GM12891 (cell line): ENCODE data around the gene SLC17A5.
"Not testable (repeated sequence)": the region's sequence is repeated elsewhere in the genome, so short reads cannot be mapped to it uniquely, and the experiment has no call there.

Source experiments
- DNase-seq: peaks from one replicate; pipeline ENCODE4 v3.0.0; 2011; ENCODE audit warnings: low spot score; ENCODE audit not compliant: insufficient read length
- FAIRE-seq: peaks from 2 replicates; lab custom pipeline; 2011; peaks lifted over from hg19 to GRCh38; lab: Jason Lieb, UNC
- PAX5 ChIP-seq: IDR thresholded peaks from 2 replicates; pipeline ENCODE4 v1.6.1; 2011; ENCODE audit warnings: low read length, moderate library complexity, mild to moderate bottlenecking; ENCODE audit not compliant: insufficient read depth, severe bottlenecking
- POLR2A ChIP-seq: IDR thresholded peaks from 2 replicates; pipeline ENCODE4 v1.6.1; 2011; ENCODE audit warnings: low read depth, low read length, control low read depth
- POLR2AphosphoS5 ChIP-seq: IDR thresholded peaks from 2 replicates; pipeline ENCODE4 v1.6.1; 2011; ENCODE audit warnings: low read depth, low read length, control low read depth
- POU2F2 ChIP-seq: IDR thresholded peaks from 2 replicates; pipeline ENCODE4 v1.6.1; 2011; ENCODE audit warnings: low read depth, mild to moderate bottlenecking, control low read depth, low read length, moderate library complexity
- SPI1 ChIP-seq: IDR thresholded peaks from 2 replicates; pipeline ENCODE4 v1.6.1; 2011; ENCODE audit warnings: low read depth, low read length, control low read depth
- TAF1 ChIP-seq: IDR thresholded peaks from 2 replicates; pipeline ENCODE4 v1.6.1; 2011; ENCODE audit warnings: low read depth, low read length, control low read depth

The SLC17A5 gene

GRCh38 chr6:73604020-73604419 is 49.8 kb downstream of the SLC17A5 start:
- DNase-seq (no peak), FAIRE-seq (peak; percentile 26)
- no peak for TF ChIP-seq POLR2AphosphoS5
- no peak for TF ChIP-seq SPI1
- TF ChIP-seq POLR2A = no peak
- TF ChIP-seq PAX5 = no peak
- no peak for TF ChIP-seq POU2F2

DNA sequence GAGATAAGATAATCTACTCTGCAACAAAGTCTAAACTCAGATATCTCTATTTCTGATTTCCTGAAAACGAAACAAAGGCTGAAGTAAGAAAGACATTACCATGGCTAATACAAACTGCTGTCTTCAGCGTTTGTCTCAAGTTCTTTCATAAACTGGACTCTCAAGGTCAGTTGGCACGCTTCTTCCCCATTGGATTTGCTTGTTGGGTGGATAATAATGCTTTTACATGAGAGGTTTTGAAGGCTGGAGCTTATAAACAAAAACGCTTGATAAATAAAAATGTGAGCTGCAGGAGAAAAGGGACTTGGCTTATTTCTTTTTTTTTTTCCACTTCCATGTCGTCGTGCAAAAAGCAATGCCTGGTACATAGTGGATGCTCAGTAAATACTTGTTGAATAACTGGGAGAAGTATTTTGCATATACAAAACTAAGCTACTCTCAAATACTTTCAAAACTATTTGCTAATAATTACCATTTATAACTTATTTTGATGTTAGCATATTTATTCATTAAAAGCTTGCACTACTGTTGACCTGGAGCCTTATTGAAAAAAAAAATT is 67.3 kb downstream of the SLC17A5 start:
- TF ChIP-seq PAX5 (no peak), POLR2AphosphoS5 (no peak), TAF1 (no peak)
- DNase-seq (no peak), FAIRE-seq (no peak)

- TF ChIP-seq POLR2AphosphoS5 (no peak), TAF1 (peak; percentile 55; the same call in 1 of the 2 replicates), SPI1 (peak; percentile 39; the same call in 1 of the 2 replicates), POLR2A (peak; percentile 56)
- FAIRE-seq = peak; percentile 83
- no peak for DNase-seq
These were observed 68.0 kb downstream of the SLC17A5 start for GRCh38 chr6:73585566-73586415.

GRCh38 chr6:73581293-73581692 is 72.5 kb downstream of the SLC17A5 start:
- TF ChIP-seq POLR2AphosphoS5 (no peak), TAF1 (no peak), SPI1 (no peak), PAX5 (no peak), POU2F2 (no peak), POLR2A (no peak)
- DNase-seq (no peak), FAIRE-seq (no peak)

DNA sequence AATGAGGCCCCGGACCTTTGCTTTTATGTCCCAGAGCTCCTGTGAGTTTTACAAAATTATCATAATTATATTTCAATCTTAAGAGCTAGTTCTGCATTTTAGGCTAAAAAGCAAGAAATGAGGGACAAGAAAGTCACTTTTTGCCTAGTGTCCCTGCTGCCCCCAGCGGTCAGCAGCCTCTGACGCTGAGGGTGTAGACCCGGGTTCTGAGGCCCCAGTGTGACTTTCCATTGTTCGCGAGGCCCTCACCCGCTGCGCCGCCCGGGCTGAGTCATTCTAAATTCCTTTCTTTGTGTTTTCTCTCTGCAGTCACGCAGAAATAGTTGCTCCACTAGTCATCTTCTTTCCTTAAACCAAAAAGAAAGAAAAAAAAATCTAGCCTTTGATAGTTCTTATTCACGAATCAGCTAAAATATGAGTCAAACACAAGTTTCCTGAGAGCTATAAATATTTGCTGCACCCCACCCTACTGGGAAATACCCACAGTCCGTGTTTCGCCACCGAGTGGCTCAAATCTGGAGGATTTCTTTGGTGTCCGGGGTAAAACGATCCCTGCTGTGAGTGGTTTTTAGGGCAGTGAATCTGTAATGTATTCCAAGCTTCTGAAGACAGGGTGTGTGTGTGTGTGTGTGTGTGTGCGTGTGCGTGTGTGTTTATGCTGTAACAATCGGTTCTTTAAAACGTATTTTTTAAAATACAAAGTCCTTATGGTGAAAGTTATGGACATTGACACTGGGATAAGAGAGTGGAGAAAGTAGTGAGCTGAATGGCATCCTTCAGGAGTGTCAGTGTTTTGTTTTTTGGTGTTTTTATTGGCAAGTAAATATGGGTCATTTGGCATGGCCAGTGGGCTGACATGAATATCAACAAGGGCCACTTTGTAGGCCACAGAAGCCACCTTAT is 73.3 kb downstream of the SLC17A5 start:
- DNase-seq = no peak
- TF ChIP-seq TAF1 = peak; percentile 20; the same call in 1 of the 2 replicates
- 0 out of 2 replicates have a peak, but pooled peaks have one; percentile 43 for TF ChIP-seq POLR2A
- TF ChIP-seq POLR2AphosphoS5 = 0 out of 2 replicates have a peak, but pooled peaks have one; percentile 21
- TF ChIP-seq SPI1 = no peak
- TF ChIP-seq PAX5 = no peak
- TF ChIP-seq POU2F2 = no peak
- FAIRE-seq = peak; percentile 51

DNA sequence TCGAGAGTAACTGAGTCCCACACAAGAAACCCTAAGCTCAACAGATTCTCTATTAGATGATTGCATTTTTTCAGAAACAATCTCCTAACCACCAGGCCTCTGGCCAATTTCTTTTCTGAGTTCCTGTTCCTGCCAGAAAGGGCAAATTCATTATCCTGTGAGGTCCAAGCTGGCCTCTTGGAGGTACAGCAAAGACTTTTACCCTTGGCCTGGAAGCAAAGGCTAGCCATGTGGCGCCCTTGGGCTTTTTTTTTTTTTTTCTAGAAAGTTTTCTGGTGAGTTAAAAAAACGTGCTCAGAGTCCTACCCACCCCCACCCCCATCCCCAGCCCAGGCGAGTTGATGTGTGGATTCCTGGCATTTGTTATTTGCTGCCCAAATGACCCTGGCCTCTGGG is 73.9 kb downstream of the SLC17A5 start:
- TF ChIP-seq SPI1 (peak; percentile 38), POLR2A (no peak)
- DNase-seq (no peak), FAIRE-seq (no peak)

GRCh38 chr6:73579389-73579788 is 74.4 kb downstream of the SLC17A5 start:
- DNase-seq = no peak
- no peak for FAIRE-seq
- TF ChIP-seq SPI1 (no peak), POLR2A (no peak), POU2F2 (no peak), TAF1 (no peak)

- DNase-seq (no peak), FAIRE-seq (no peak)
- no peak for TF ChIP-seq POLR2A
- TF ChIP-seq SPI1 = no peak
- TF ChIP-seq POU2F2 = no peak
- TF ChIP-seq TAF1 = no peak
These were observed 76.1 kb downstream of the SLC17A5 start for GRCh38 chr6:73577676-73578075.

GRCh38 chr6:73572531-73572930 is 81.3 kb downstream of the SLC17A5 start:
- DNase-seq, FAIRE-seq: not testable (repeated sequence)

GRCh38 chr6:73571218-73572181 is 82.3 kb downstream of the SLC17A5 start:
- not testable (repeated sequence) for DNase-seq, FAIRE-seq
